ACHN (cell line): ENCODE measurements around the gene ANTXRL.
"Not testable (repeated sequence)": the region's sequence is repeated elsewhere in the genome, so short reads cannot be mapped to it uniquely, and the experiment has no call there.

Source experiments
- DNase-seq: peaks from one replicate; pipeline ENCODE4 v3.0.0-alpha.2; 2015
- in situ Hi-C: cut with HindIII; loops from 2 replicates; pipeline ENCODE4 v1.10.0; 2017; ENCODE audit warnings: low sequenced_read_pairs, low pct_ligation_motif_present, low pct_unique_long_range_greater_than_20kb

ANTXRL gene

GRCh38 chr10:46375406-46375805 lies 88.6 kb downstream of the ANTXRL start, which contains the start of gene ANXA8L1:
TSS of gene ANXA8L1 (plus strand) at chr10:46375776. CDS start at chr10:46375852, 76 bp downstream.
- in situ Hi-C loops, DNase-seq: not testable (repeated sequence)

- DNase-seq, in situ Hi-C loops: not testable (repeated sequence)
Measured at GRCh38 chr10:46377022-46377421, 90.2 kb downstream of the ANTXRL start.

GRCh38 chr10:46377651-46378050 lies 90.9 kb downstream of the ANTXRL start:
- DNase-seq, in situ Hi-C loops: not testable (repeated sequence)

GRCh38 chr10:46378108-46378507 lies 91.3 kb downstream of the ANTXRL start:
- DNase-seq, in situ Hi-C loops: not testable (repeated sequence)

- DNase-seq, in situ Hi-C loops: not testable (repeated sequence)
Measured at GRCh38 chr10:46379233-46379848, 92.5 kb downstream of the ANTXRL start.
